OCI-LY3 (cell line): ENCODE results near the gene CD33.

ENCODE experiments used
- H2AFZ ChIP-seq: fragments of 200-600, 300-600 bp; shearing (Covaris generic); 2 replicates; pipeline ENCODE4 v1.6.0; 2014; ENCODE audit warnings: antibody characterized with exemption, low read depth, low read length
- H3K27ac ChIP-seq: fragments of 200-600, 300-600 bp; sonication (generic); 2 replicates; pipeline ENCODE4 v1.5.1; 2014; ENCODE audit warnings: mild to moderate bottlenecking, low read length, moderate library complexity, mixed read lengths
- H3K27me3 ChIP-seq: fragments of 200-600, 300-600 bp; sonication (generic); 2 replicates; pipeline ENCODE4 v1.6.1; 2014; ENCODE audit warnings: low read depth, low read length, mixed read lengths
- H3K36me3 ChIP-seq: fragments of 200-600, 300-600 bp; sonication (generic); replicated peaks from 2 replicates; pipeline ENCODE3; 2014; ENCODE audit warnings: low read depth, low read length, mixed read lengths
- H3K4me1 ChIP-seq: fragments of 300-600, 200-600 bp; sonication (generic); 2 replicates; pipeline ENCODE4 v1.6.1; 2014; ENCODE audit warnings: low read length, mixed read lengths
- H3K4me2 ChIP-seq: fragments of 200-600, 300-600 bp; sonication (generic); 2 replicates; pipeline ENCODE4 v1.6.1; 2014; ENCODE audit warnings: low read length, mixed read lengths
- H3K4me3 ChIP-seq: fragments of 300-600, 200-600 bp; sonication (generic); 2 replicates; pipeline ENCODE4 v1.5.1; 2014; ENCODE audit warnings: antibody characterized with exemption, mild to moderate bottlenecking, low read length, moderate library complexity
- H3K79me2 ChIP-seq: fragments of 300-600, 200-600 bp; shearing (Covaris generic); 2 replicates; pipeline ENCODE4 v1.6.1; 2014; ENCODE audit warnings: mild to moderate bottlenecking, low read length, mixed read lengths
- H3K9ac ChIP-seq: fragments of 300-600, 200-600 bp; shearing (Covaris generic); 2 replicates; pipeline ENCODE4 v1.6.0; 2014; ENCODE audit warnings: mild to moderate bottlenecking, low read length, moderate library complexity
- H3K9me3 ChIP-seq: fragments of 200-600, 300-600 bp; shearing (Covaris generic); 2 replicates; pipeline ENCODE4 v1.6.1; 2014; ENCODE audit warnings: low read length, mixed read lengths; ENCODE audit not compliant: insufficient read depth
- H4K20me1 ChIP-seq: fragments of 200-600, 300-600 bp; sonication (generic); 2 replicates; pipeline ENCODE4 v1.6.1; 2016; ENCODE audit warnings: low read length, mixed read lengths; ENCODE audit not compliant: insufficient read depth
- CTCF ChIP-seq: fragments of 200-600, 300-600 bp; sonication (generic); IDR thresholded peaks from 2 replicates; pipeline ENCODE4 v1.5.1; 2014; ENCODE audit warnings: antibody characterized with exemption, low read length, low read depth
- EZH2phosphoT487 ChIP-seq: fragments of 200-600 bp; shearing (Covaris generic); IDR thresholded peaks from 2 replicates; pipeline ENCODE4 v1.6.1; 2018; ENCODE audit warnings: antibody characterized with exemption, mixed run types, low read depth

The CD33 gene

GRCh38 chr19:51183629-51184028 lies 41.3 kb upstream of the CD33 start:
- no peak overlapping the region for H3K4me3 ChIP-seq
- H3K4me2 ChIP-seq, result no peak overlapping the region
- TF ChIP-seq CTCF (no peak), EZH2phosphoT487 (no peak)
- no peak overlapping the region for H3K9ac ChIP-seq
- no peaks in the 10 kb centered on the region for H4K20me1 ChIP-seq
- H2AFZ ChIP-seq, result no peak overlapping the region
- peaks cover 8% of the 10 kb centered on the region; the same call in 1 of the 2 replicates for H3K27me3 ChIP-seq
- H3K9me3 ChIP-seq, result no peaks in the 10 kb centered on the region
- no peak overlapping the region for H3K27ac ChIP-seq
- H3K36me3 ChIP-seq, result no peaks in the 10 kb centered on the region
- no peaks in the 10 kb centered on the region for H3K79me2 ChIP-seq
- no peaks in the 10 kb centered on the region for H3K4me1 ChIP-seq

- H4K20me1 ChIP-seq, result no peaks in the 10 kb centered on the region
- no peaks in the 10 kb centered on the region for H3K9me3 ChIP-seq
- no peaks in the 10 kb centered on the region for H3K4me1 ChIP-seq
- H3K27me3 ChIP-seq, result peaks cover 8% of the 10 kb centered on the region; the same call in 1 of the 2 replicates
- H3K27ac ChIP-seq, result no peak overlapping the region
- H3K9ac ChIP-seq, result no peak overlapping the region
- no peaks in the 10 kb centered on the region for H3K36me3 ChIP-seq
- no peak overlapping the region for H2AFZ ChIP-seq
- no peaks in the 10 kb centered on the region for H3K79me2 ChIP-seq
- no peak for TF ChIP-seq EZH2phosphoT487
- TF ChIP-seq CTCF, result no peak
- no peak overlapping the region for H3K4me3 ChIP-seq
- no peak overlapping the region for H3K4me2 ChIP-seq
Observed at GRCh38 chr19:51185069-51185867, 39.6 kb upstream of the CD33 start.

- Histone ChIP-seq H3K36me3 (no peaks in the 10 kb centered on the region), H4K20me1 (no peaks in the 10 kb centered on the region), H3K4me3 (no peak overlapping the region), H3K9ac (no peak overlapping the region), H2AFZ (no peak overlapping the region), H3K27ac (no peak overlapping the region), H3K4me1 (no peaks in the 10 kb centered on the region), H3K27me3 (peaks cover 8% of the 10 kb centered on the region; the same call in 1 of the 2 replicates), H3K79me2 (no peaks in the 10 kb centered on the region), H3K4me2 (no peak overlapping the region), H3K9me3 (no peaks in the 10 kb centered on the region)
- TF ChIP-seq EZH2phosphoT487, result no peak
- TF ChIP-seq CTCF, result no peak
Observed at GRCh38 chr19:51185868-51186215, 39.0 kb upstream of the CD33 start.

- Histone ChIP-seq H4K20me1 (no peaks in the 10 kb centered on the region), H3K4me2 (no peak overlapping the region), H3K4me3 (no peak overlapping the region), H3K79me2 (no peaks in the 10 kb centered on the region), H3K4me1 (no peaks in the 10 kb centered on the region), H3K9ac (no peak overlapping the region), H3K36me3 (no peaks in the 10 kb centered on the region), H3K27me3 (peaks cover 8% of the 10 kb centered on the region; the same call in 1 of the 2 replicates), H2AFZ (no peak overlapping the region), H3K27ac (no peak overlapping the region), H3K9me3 (no peaks in the 10 kb centered on the region)
- TF ChIP-seq CTCF (no peak), EZH2phosphoT487 (no peak)
Observed at GRCh38 chr19:51186323-51186722, 38.6 kb upstream of the CD33 start.
